ENCODE data around the gene AGMO.

Gene AGMO

GRCh38 chr7:15199482-15199881, 362.3 kb downstream of the AGMO start:
- DNase-seq, result no peak

- no peak for DNase-seq
Measured at GRCh38 chr7:15197042-15197977, 364.5 kb downstream of the AGMO start.

GRCh38 chr7:15178065-15178464, 383.8 kb downstream of the AGMO start:
- DNase-seq, result no peak

- no peak for DNase-seq
Measured at GRCh38 chr7:15176089-15176488, 385.7 kb downstream of the AGMO start.

- DNase-seq, result no peak
Measured at GRCh38 chr7:15175152-15175551, 386.7 kb downstream of the AGMO start.

GRCh38 chr7:15174485-15174884, 387.3 kb downstream of the AGMO start:
- DNase-seq, result no peak

GRCh38 chr7:15168489-15168888, 393.3 kb downstream of the AGMO start:
- no peak for DNase-seq

- DNase-seq, result no peak
Measured at GRCh38 chr7:15167912-15168311, 393.9 kb downstream of the AGMO start.

- DNase-seq, result no peak
Measured at GRCh38 chr7:15166620-15167019, 395.2 kb downstream of the AGMO start.

GRCh38 chr7:15159261-15159660, 402.6 kb downstream of the AGMO start:
- DNase-seq, result no peak

GRCh38 chr7:15158141-15158810, 403.5 kb downstream of the AGMO start:
- no peak for DNase-seq
